GM12872 (cell line): Measurements from ENCODE around the gene NUDT3.

Experiments
- TF ChIP-seq, protein P1 (sequence below): IDR thresholded peaks from 3 replicates; pipeline ENCODE4 v1.5.1; 2011; ENCODE audit warnings: low read depth, mild to moderate bottlenecking, low read length, moderate library complexity; ENCODE audit not compliant: insufficient read depth

NUDT3 gene

DNA sequence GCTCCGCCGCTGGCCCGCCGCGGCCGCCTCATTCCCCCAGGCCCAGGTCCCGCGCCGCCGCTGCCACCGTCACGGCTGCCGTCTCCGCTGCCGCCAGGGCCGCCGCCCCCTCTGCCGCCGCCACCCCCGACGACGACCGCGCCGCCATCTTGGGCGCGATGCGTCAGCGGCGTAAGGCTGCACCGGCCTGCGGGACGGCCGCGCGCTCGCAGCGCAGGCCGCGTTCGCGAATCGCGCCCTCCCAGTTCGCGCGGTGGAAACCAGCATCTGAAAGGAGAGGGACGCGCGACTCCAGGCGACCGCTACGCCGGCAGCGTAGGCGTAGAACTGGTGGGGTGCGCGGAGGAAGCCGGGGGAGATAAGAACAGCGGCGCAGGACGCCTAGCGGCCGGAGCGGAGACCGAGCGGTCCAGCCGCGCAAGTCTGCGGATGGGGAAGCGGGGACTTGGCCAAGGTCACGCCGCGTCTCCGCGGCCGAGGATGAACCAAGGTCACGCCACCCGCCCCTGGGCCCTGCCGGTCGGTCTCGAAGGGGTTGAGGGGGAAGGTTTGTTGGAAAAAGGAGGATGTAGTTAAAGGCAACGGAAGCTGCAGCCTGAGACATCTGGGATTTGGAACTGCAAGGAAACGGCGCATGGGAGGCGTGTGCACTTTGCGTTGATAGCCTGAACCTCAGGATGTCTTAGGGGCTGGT is at the start of gene NUDT3:
Gene NUDT3, minus strand, starts transcription at position 173 of the 694 bp plus-strand sequence. CDS start 307 bp downstream, outside the sequence.
- TF ChIP-seq, protein P1, sequence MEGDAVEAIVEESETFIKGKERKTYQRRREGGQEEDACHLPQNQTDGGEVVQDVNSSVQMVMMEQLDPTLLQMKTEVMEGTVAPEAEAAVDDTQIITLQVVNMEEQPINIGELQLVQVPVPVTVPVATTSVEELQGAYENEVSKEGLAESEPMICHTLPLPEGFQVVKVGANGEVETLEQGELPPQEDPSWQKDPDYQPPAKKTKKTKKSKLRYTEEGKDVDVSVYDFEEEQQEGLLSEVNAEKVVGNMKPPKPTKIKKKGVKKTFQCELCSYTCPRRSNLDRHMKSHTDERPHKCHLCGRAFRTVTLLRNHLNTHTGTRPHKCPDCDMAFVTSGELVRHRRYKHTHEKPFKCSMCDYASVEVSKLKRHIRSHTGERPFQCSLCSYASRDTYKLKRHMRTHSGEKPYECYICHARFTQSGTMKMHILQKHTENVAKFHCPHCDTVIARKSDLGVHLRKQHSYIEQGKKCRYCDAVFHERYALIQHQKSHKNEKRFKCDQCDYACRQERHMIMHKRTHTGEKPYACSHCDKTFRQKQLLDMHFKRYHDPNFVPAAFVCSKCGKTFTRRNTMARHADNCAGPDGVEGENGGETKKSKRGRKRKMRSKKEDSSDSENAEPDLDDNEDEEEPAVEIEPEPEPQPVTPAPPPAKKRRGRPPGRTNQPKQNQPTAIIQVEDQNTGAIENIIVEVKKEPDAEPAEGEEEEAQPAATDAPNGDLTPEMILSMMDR = peak; percentile 89

GRCh38 chr6:34441526-34441925 is 49.1 kb upstream of the NUDT3 start:
- TF ChIP-seq, protein P1 = no peak

DNA sequence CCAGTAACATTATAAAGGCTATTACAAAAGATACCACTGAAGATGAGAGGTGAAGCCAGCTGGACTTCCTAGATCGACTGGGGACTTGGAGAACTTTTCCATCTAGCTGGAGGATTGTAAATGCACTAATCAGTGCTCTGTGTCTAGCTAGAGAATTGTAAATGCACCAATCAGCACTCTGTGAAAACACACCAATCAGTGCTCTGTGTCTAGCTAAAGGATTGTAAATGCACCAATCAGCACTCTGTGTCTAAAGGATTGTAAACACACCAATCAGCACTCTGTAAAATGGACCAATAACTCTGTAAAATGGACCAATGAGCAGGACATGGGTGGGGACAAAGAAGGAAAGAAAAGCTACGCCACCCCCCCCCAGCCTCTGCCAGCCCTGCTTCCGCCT is 47.0 kb upstream of the NUDT3 start:
- TF ChIP-seq, protein P1 = no peak

- TF ChIP-seq, protein P1 = no peak
Observed at GRCh38 chr6:34438705-34439104, 46.2 kb upstream of the NUDT3 start.

DNA sequence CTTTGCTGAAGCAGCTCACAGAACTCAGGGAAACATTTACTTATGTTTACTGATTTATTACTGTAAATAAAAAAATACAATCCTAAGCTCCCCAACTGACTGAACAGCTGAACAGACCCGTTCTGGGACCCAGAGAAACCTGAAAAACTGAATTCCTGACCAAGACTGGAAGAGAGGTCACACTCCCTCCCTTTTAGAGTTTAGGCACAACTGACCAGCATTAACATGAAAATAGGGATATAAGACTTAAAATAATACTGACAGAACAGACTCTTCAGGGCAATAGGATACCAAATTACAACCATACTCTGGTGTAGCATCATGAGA is 45.1 kb upstream of the NUDT3 start:
- TF ChIP-seq, protein P1 = no peak

GRCh38 chr6:34436803-34437643 is 44.6 kb upstream of the NUDT3 start:
- TF ChIP-seq, protein P1 = no peak

GRCh38 chr6:34435916-34436315 is 43.4 kb upstream of the NUDT3 start:
- TF ChIP-seq, protein P1 = no peak
